ENCODE measurements around the gene AIP. TPM values are rescaled to one million over a fixed set of nuclear protein-coding genes. Genes with fewer than 3 reads are reported as not detected.

Gene AIP
- total RNA-seq, 2 experiments from 2014 or later = 145 to 146 TPM

GRCh38 chr11:67468456-67468758, 14.4 kb upstream of the AIP start:
- CTCF ChIA-PET = interaction anchor here (0.9 to 2.4 kb wide), 11 partner anchors 13 to 151 kb away, joined by 3 to 18 read pairs (median 4); partner anchors contain the start of genes CDK2AP2, PPP1CA, RAD9A and TBC1D10C
- no peak for DNase-seq
- Mint-ChIP-seq H3K4me1 (ENCODE audit: low read depth) (peaks cover 34% of the 10 kb centered on the region), H3K27ac (peak overlapping the region; percentile 92), H3K36me3 (ENCODE audit: low read depth) (peaks cover 11% of the 10 kb centered on the region), H3K9me3 (no peaks in the 10 kb centered on the region), H3K27me3 (no peaks in the 10 kb centered on the region), H3K4me3 (peak overlapping the region; percentile 95)
- POLR2A ChIA-PET = interaction anchor here (0.6 to 7.2 kb wide), 15 partner anchors 8 to 146 kb away, joined by 3 to 83 read pairs (median 4); partner anchors contain the start of genes AIP, CABP4, PPP1CA and PTPRCAP
- ATAC-seq = no peak
- no peak for TF ChIP-seq CTCF (IDR thresholded peaks at IDR 0.05)
- intact Hi-C loops (cut with micrococcal nuclease) = no loop called here

- DNase-seq = peak; percentile 94
- ChIA-PET CTCF (interaction anchor here (0.7 to 2.4 kb wide), 13 partner anchors 8 to 123 kb away, joined by 3 to 18 read pairs (median 4); partner anchors contain the start of genes CDK2AP2, PPP1CA, PTPRCAP and RAD9A), POLR2A (interaction anchor here (0.6 to 7.2 kb wide), 16 partner anchors 7 to 145 kb away, joined by 3 to 83 read pairs (median 4); partner anchors contain the start of genes AIP, CABP4, PPP1CA and PTPRCAP)
- Mint-ChIP-seq H3K27ac (peak within 1 kb of the TSS; percentile 92), H3K36me3 (ENCODE audit: low read depth) (peaks cover 11% of the 10 kb centered on the region), H3K27me3 (no peaks in the 10 kb centered on the region), H3K4me3 (peak within 1 kb of the TSS; percentile 95), H3K4me1 (ENCODE audit: low read depth) (peaks cover 34% of the 10 kb centered on the region), H3K9me3 (no peaks in the 10 kb centered on the region)
- intact Hi-C loops (cut with micrococcal nuclease) = no loop called here
- peak; percentile 86 for ATAC-seq
- TF ChIP-seq CTCF (IDR thresholded peaks at IDR 0.05) = peak; percentile 28
These were observed 13.9 kb upstream of the AIP start, which contains the start of gene TMEM134 for GRCh38 chr11:67468759-67469507. Gene TMEM134, minus strand, starts transcription at chr11:67469251. Its CDS starts 59 bp downstream, at chr11:67469192.

- TF ChIP-seq CTCF (IDR thresholded peaks at IDR 0.05) = no peak
- H3K27ac Mint-ChIP-seq = peak overlapping the region; percentile 87
- ATAC-seq (no peak), DNase-seq (no peak)
- no peaks in the 10 kb centered on the region for H3K27me3 Mint-ChIP-seq
- no peaks in the 10 kb centered on the region for H3K9me3 Mint-ChIP-seq
- peak overlapping the region; percentile 95 for H3K4me3 Mint-ChIP-seq
- ChIA-PET CTCF (interaction anchor here (0.7 to 2.4 kb wide), 6 partner anchors 9 to 78 kb away, joined by 3 to 18 read pairs (median 4); partner anchors contain the start of genes CDK2AP2, PPP1CA, PTPRCAP and RAD9A), POLR2A (interaction anchor here (1.0 to 7.2 kb wide), 6 partner anchors 12 to 49 kb away, joined by 4 to 83 read pairs (median 8); partner anchors contain the start of genes AIP and PTPRCAP)
- intact Hi-C loops (cut with micrococcal nuclease) = no loop called here
- H3K4me1 Mint-ChIP-seq (ENCODE audit: low read depth) = peaks cover 30% of the 10 kb centered on the region
- peaks cover 11% of the 10 kb centered on the region for H3K36me3 Mint-ChIP-seq (ENCODE audit: low read depth)
These were observed 13.4 kb upstream of the AIP start for GRCh38 chr11:67469508-67469811.

- POLR2A ChIA-PET = interaction anchor here (1.6 to 7.2 kb wide), 2 partner anchors 11 to 16 kb away, joined by 7 to 81 read pairs; partner anchors contain the start of gene AIP
- CTCF ChIA-PET = interaction anchor here (0.7 to 1.5 kb wide), 5 partner anchors 10 to 89 kb away, joined by 3 read pairs; partner anchors contain the start of gene AIP
- Mint-ChIP-seq H3K27ac (peak overlapping the region; percentile 6), H3K27me3 (no peaks in the 10 kb centered on the region), H3K4me1 (ENCODE audit: low read depth) (peaks cover 26% of the 10 kb centered on the region), H3K4me3 (peak overlapping the region; percentile 95), H3K36me3 (ENCODE audit: low read depth) (peaks cover 5% of the 10 kb centered on the region), H3K9me3 (no peaks in the 10 kb centered on the region)
- TF ChIP-seq CTCF (IDR thresholded peaks at IDR 0.05) = no peak
- DNase-seq = no peak
- intact Hi-C loops (cut with micrococcal nuclease) = no loop called here
- no peak for ATAC-seq
These were observed 12.4 kb upstream of the AIP start for GRCh38 chr11:67470337-67471002.
